ENCODE measurements around the gene VKORC1L1.
A peak's percentile ranks its signal among the peaks of the same experiment; 100 is the strongest.

GRCh38 chr7:65840446-65840845 lies 32.4 kb upstream of the VKORC1L1 start:
- TF ChIP-seq JUN (IDR thresholded peaks at IDR 0.05; ENCODE audit: borderline replicate concordance, insufficient read depth, insufficient read length, low read depth), result no peak
- TF ChIP-seq EZH2 (IDR thresholded peaks at IDR 0.05; ENCODE audit: borderline replicate concordance, low read depth, low read length, severe bottlenecking), result no peak
- peak in 1 of 2 donors; percentile 24 for TF ChIP-seq CTCF (IDR thresholded peaks at IDR 0.05; ENCODE audit: extremely low read depth in 1 of 2, insufficient read depth in 1 of 2, low read depth in 1 of 2, low read length in 2 of 2)
- no peak for TF ChIP-seq POLR2AphosphoS5 (IDR thresholded peaks at IDR 0.05; ENCODE audit: insufficient read depth, low read depth, low read length)
- TF ChIP-seq POLR2A (IDR thresholded peaks at IDR 0.05; ENCODE audit: low read depth, low read length), result no peak

Measured in endothelial cell of umbilical vein (primary cell).